K562 (cell line): ENCODE data around the gene C11orf58. TPM values are rescaled to one million over a fixed set of nuclear protein-coding genes. Genes with fewer than 3 reads are reported as not detected.

Experiments used
- EP400 ChIP-seq: fragments of 450-650 bp; IDR thresholded peaks from 2 replicates; pipeline ENCODE4 v1.6.1; 2017; ENCODE audit warnings: antibody characterized with exemption, mild to moderate bottlenecking, moderate library complexity
- HNRNPH1 ChIP-seq: fragments of 200-400 bp; formaldehyde crosslinking; optimal IDR thresholded peaks from 2 replicates; pipeline ENCODE3; 2017; ENCODE audit warnings: low read depth, mild to moderate bottlenecking, low read length, moderate library complexity
- HOMEZ ChIP-seq: fragments of 250-450 bp; sonication (Bioruptor Pico); IDR thresholded peaks from 2 replicates; pipeline ENCODE4 v1.4.0; 2020; ENCODE audit warnings: mild to moderate bottlenecking, moderate library complexity
- MXI1 ChIP-seq: IDR thresholded peaks from 2 replicates; pipeline ENCODE4 v1.6.1; 2011; ENCODE audit warnings: low read depth, mild to moderate bottlenecking, improper control_type of control experiment, low read length
- POU5F1 ChIP-seq: fragments of 150-350 bp; IDR thresholded peaks from 2 replicates; pipeline ENCODE4 v1.6.1; 2014; ENCODE audit warnings: borderline replicate concordance, low read length, low read depth, mild to moderate bottlenecking; ENCODE audit not compliant: partially characterized antibody
- PYGO2 ChIP-seq: fragments of 450-650 bp; IDR thresholded peaks from 2 replicates; pipeline ENCODE4 v1.6.1; 2016; ENCODE audit warnings: mild to moderate bottlenecking, missing genetic modification characterization, moderate library complexity, missing compliant biosample characterization
- RAD21 ChIP-seq, 2 experiments: fragments of 250-450 bp in 1 of 2; fragments of 450-650 bp in 1 of 2; sonication (Bioruptor Pico) in 1 of 2; formaldehyde crosslinking in 1 of 2; IDR thresholded peaks in 1 of 2; conservative IDR thresholded peaks in 1 of 2; 2 replicates each; pipeline versions ENCODE4 v1.4.0 to v1.8.0; 2020 to 2022; ENCODE audit warnings: mild to moderate bottlenecking in 2 of 2, moderate library complexity in 1 of 2
- RFX5 ChIP-seq: IDR thresholded peaks from 2 replicates; pipeline ENCODE4 v1.6.1; 2011; ENCODE audit warnings: low read depth, mild to moderate bottlenecking, improper control_type of control experiment, low read length
- RREB1 ChIP-seq: fragments of 250-450 bp; sonication (Bioruptor Pico); IDR thresholded peaks from 2 replicates; pipeline ENCODE4 v1.4.0; 2020
- SIN3B ChIP-seq: fragments of 450-650 bp; IDR thresholded peaks from 2 replicates; pipeline ENCODE4 v1.6.1; 2017; ENCODE audit warnings: low read depth, mild to moderate bottlenecking, moderate library complexity
- STAG1 ChIP-seq: sonication (generic); formaldehyde crosslinking; IDR thresholded peaks from 2 replicates; pipeline ENCODE4 v1.5.0; 2020; ENCODE audit warnings: missing genetic modification reagents, borderline replicate concordance
- STAT6 ChIP-seq: sonication (generic); formaldehyde crosslinking; IDR thresholded peaks from 2 replicates; pipeline ENCODE4 v1.8.1; 2023; ENCODE audit warnings: mild to moderate bottlenecking, missing genetic modification reagents
- TBL1XR1 ChIP-seq, 2 experiments: IDR thresholded peaks; 2 replicates each; pipeline ENCODE4 v1.6.1; 2012; ENCODE audit warnings: improper control_type of control experiment in 2 of 2, low read length in 2 of 2, mild to moderate bottlenecking in 1 of 2
- ZBED1 ChIP-seq: IDR thresholded peaks from 2 replicates; pipeline ENCODE4 v1.6.1; 2014
- ZNF778 ChIP-seq: fragments of 450-650 bp; formaldehyde crosslinking; IDR thresholded peaks from 2 replicates; pipeline ENCODE4 v1.4.0; 2020; ENCODE audit warnings: mild to moderate bottlenecking, moderate library complexity
- ZNF79 ChIP-seq: fragments of 250-450 bp; sonication (Bioruptor Pico); IDR thresholded peaks from 2 replicates; pipeline ENCODE4 v1.4.0; 2020; ENCODE audit warnings: low read depth, mild to moderate bottlenecking, moderate library complexity
- polyA plus RNA-seq, 8 experiments: library from polyadenylated mRNA; depleted of rRNA in 4 of 8; stranded (reverse) in 5 of 8; unstranded in 3 of 8; fragments of >200 nt; fragmentation: Nextera tagmentation in 2 of 8; fragmentation: Illumina TruSeq in 1 of 8; extraction: Ambion mirVana in 2 of 8; extraction: Trizol in 1 of 8; gene quantifications; 2 replicates each; pipeline versions ENCODE4 v1.2.1 to v1.2.3, GENCODE V29; 2011 to 2014; ENCODE audit warnings: inconsistent platforms in 1 of 8, missing spikeins in 1 of 8
- total RNA-seq, 7 experiments: library from RNA; depleted of rRNA in 6 of 7; stranded (reverse); fragments of >200 nt in 6 of 7; fragmentation: Illumina TruSeq in 2 of 7; extraction: Trizol in 2 of 7; gene quantifications; 2 replicates each; pipeline versions ENCODE4 v1.2.1 to v1.2.3, GENCODE V29; 2011 to 2021; ENCODE audit warnings: low replicate concordance in 1 of 7

The C11orf58 gene
- total and polyA plus RNA-seq, 9 of the 15 experiments (the other 6 are each of a cell fraction or from before 2014, with no cell fraction given), result 104 to 421 (median 247) TPM

GRCh38 chr11:16785520-16786128 is 47.2 kb downstream of the C11orf58 start (continued):
- TF ChIP-seq ZNF778 (no peak), EP400 (no peak), MXI1 (no peak), SIN3B (no peak), POU5F1 (no peak), TBL1XR1 (IDR thresholded peaks at IDR 0.05; ENCODE audit: low read length in 2 of 2) (no peak), ZNF79 (CRISPR knock-in tag) (no peak), STAT6 (CRISPR knock-in tag) (no peak), HOMEZ (CRISPR knock-in tag) (no peak), ZBED1 (no peak), HNRNPH1 (no peak), RAD21 (CRISPR knock-in tag; conservative IDR thresholded peaks at IDR 0.05 in 1 of 2, IDR thresholded peaks at IDR 0.05 in 1 of 2) (peak; percentile 65 to 80), STAG1 (CRISPR knock-in tag) (peak; percentile 23; the same call in 1 of the 2 replicates), PYGO2 (tag) (no peak), RFX5 (no peak), RREB1 (CRISPR knock-in tag) (no peak)
